BLaER1 treated with 17β-estradiol and CSF1 and Interleukin-3, amounts not matched to agents 10 nM and 100 nM (cell line): ENCODE results near the gene COX14.
A peak's percentile ranks its signal among the peaks of the same experiment; 100 is the strongest.

ENCODE experiments used
- H3K27ac ChIP-seq, 11 experiments: shearing (Covaris generic); formaldehyde crosslinking; 2 replicates each; pipeline ENCODE4 v1.8.1; 2022
- H3K27me3 ChIP-seq, 11 experiments: shearing (Covaris generic); formaldehyde crosslinking; 2 replicates each; pipeline ENCODE4 v1.8.1; 2022
- H3K36me3 ChIP-seq, 11 experiments: shearing (Covaris generic); formaldehyde crosslinking; 2 replicates each; pipeline ENCODE4 v1.8.1; 2022
- H3K4me1 ChIP-seq, 10 experiments: shearing (Covaris generic); formaldehyde crosslinking; 2 replicates each; pipeline ENCODE4 v1.8.1; 2022
- H3K4me2 ChIP-seq, 11 experiments: shearing (Covaris generic); formaldehyde crosslinking; 2 replicates each; pipeline ENCODE4 v1.8.1; 2022
- H3K4me3 ChIP-seq, 10 experiments: shearing (Covaris generic); formaldehyde crosslinking; 2 replicates each; pipeline ENCODE4 v1.8.1; 2022
- H3K9ac ChIP-seq, 11 experiments: shearing (Covaris generic); formaldehyde crosslinking; 2 replicates each; pipeline ENCODE4 v1.8.1; 2022
- H3K9me3 ChIP-seq, 11 experiments: shearing (Covaris generic); formaldehyde crosslinking; replicated peaks in 1 of 11; 2 replicates each; pipeline ENCODE4 v1.8.1; 2022
- H4K20me1 ChIP-seq, 11 experiments: shearing (Covaris generic); formaldehyde crosslinking; 2 replicates each; pipeline ENCODE4 v1.8.1; 2022
- Cebpa-rat ChIP-seq, 11 experiments: shearing (Covaris generic); IDR thresholded peaks; 2 replicates each; pipeline ENCODE4 v1.8.1; 2022

COX14 gene

DNA sequence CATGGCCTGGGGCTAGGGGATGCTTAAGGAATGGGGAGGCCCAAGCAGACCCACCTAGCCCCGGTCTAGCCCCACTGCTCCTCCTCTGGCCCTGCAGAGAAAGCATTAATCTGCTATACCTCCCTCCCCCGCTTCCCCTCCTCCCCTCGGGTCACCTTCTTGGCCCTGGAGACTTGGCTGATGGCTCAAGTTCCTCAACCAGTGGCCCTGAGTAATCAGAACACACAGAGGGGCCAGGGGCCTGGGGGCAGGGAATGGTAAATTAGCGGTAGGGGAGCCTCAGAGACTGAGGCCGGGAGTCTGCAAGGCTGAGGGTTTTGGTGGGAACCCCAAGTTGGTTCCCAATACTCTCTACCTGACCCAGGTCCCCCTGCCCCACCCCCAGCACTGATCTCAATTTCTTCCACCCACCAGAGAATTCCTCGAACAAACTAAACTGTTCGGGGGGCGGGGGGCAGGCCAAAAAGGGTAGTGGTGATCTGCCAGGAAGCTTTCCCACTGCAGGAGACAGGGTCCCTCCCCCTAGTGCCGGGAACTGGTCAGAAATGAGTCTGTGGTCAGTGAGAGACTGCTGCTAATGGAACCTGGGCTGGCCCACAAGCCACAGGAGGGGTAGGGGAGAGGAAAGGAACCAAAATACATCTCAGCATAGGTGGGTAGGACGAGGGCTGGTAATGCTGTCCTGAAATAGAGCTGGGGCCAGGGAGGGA lies 39.7 kb upstream of the COX14 start:
- peaks cover 4 to 28% (median 16%) of the 10 kb centered on the region in 10 experiments; a peak in 18 of 20 replicates for H3K4me1 ChIP-seq
- no peak overlapping the region; a peak in 1 of 22 replicates for H3K9ac ChIP-seq
- no peak overlapping the region for H3K27ac ChIP-seq
- H3K27me3 ChIP-seq = no peaks in the 10 kb centered on the region
- no peaks in the 10 kb centered on the region; a peak in 1 of 22 replicates for H4K20me1 ChIP-seq
- no peak overlapping the region for H3K4me2 ChIP-seq
- no peaks in the 10 kb centered on the region for H3K36me3 ChIP-seq
- no peaks in the 10 kb centered on the region for H3K9me3 ChIP-seq
- no peak for TF ChIP-seq Cebpa-rat (IDR thresholded peaks at IDR 0.05)
- no peak overlapping the region for H3K4me3 ChIP-seq

DNA sequence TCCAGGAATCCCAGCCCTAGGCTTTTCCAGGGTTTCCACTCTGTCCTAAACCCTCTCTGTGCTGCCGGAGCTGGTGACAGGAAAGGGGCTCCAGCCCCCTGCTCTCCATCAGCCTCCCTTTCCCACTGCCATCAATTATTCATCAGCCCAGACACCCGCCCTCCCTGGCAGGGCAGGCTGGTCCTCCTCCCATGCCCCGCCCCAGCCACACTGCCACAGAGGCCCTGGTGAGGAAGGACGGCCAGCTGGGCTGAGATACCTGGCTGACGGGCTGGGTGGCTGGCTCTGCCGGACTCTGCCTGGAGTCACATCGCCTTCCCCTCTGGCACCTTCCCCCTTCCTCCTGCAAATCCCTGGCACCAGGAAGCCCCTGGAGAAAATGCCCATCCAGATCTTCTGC lies 38.8 kb upstream of the COX14 start:
- Histone ChIP-seq H3K9me3 (no peaks in the 10 kb centered on the region), H3K4me2 (peak overlapping the region in 1 of 11 experiments; percentile 5; a peak in 1 of 22 replicates), H3K4me3 (no peak overlapping the region), H3K9ac (no peak overlapping the region; a peak in 1 of 22 replicates), H3K4me1 (peaks cover 9 to 35% (median 19%) of the 10 kb centered on the region in 10 experiments; a peak in 18 of 20 replicates), H4K20me1 (no peaks in the 10 kb centered on the region; a peak in 1 of 22 replicates), H3K36me3 (no peaks in the 10 kb centered on the region), H3K27ac (no peak overlapping the region), H3K27me3 (no peaks in the 10 kb centered on the region)
- no peak for TF ChIP-seq Cebpa-rat (IDR thresholded peaks at IDR 0.05)

DNA sequence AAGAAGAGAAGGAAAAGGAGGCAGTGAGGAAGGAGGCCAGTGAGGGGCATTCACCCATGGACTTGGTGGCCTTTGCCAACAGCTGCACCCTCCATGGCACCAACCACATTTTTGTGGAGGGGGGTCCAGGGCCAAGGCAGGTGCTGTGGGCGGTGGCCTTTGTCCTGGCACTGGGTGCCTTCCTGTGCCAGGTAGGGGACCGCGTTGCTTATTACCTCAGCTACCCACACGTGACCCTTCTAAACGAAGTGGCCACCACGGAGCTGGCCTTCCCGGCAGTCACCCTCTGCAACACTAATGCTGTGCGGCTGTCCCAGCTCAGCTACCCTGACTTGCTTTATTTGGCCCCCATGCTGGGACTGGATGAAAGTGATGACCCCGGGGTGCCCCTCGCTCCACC lies 38.3 kb upstream of the COX14 start:
- no peak for TF ChIP-seq Cebpa-rat (IDR thresholded peaks at IDR 0.05)
- H3K9me3 ChIP-seq = no peaks in the 10 kb centered on the region
- no peaks in the 10 kb centered on the region; a peak in 1 of 22 replicates for H4K20me1 ChIP-seq
- no peak overlapping the region for H3K27ac ChIP-seq
- H3K27me3 ChIP-seq = no peaks in the 10 kb centered on the region
- H3K4me1 ChIP-seq = peaks cover 9 to 35% (median 19%) of the 10 kb centered on the region in 10 experiments; a peak in 18 of 20 replicates
- H3K4me3 ChIP-seq = no peak overlapping the region
- peak overlapping the region in 1 of 11 experiments; percentile 5; a peak in 1 of 22 replicates for H3K4me2 ChIP-seq
- H3K36me3 ChIP-seq = no peaks in the 10 kb centered on the region
- no peak overlapping the region; a peak in 1 of 22 replicates for H3K9ac ChIP-seq

DNA sequence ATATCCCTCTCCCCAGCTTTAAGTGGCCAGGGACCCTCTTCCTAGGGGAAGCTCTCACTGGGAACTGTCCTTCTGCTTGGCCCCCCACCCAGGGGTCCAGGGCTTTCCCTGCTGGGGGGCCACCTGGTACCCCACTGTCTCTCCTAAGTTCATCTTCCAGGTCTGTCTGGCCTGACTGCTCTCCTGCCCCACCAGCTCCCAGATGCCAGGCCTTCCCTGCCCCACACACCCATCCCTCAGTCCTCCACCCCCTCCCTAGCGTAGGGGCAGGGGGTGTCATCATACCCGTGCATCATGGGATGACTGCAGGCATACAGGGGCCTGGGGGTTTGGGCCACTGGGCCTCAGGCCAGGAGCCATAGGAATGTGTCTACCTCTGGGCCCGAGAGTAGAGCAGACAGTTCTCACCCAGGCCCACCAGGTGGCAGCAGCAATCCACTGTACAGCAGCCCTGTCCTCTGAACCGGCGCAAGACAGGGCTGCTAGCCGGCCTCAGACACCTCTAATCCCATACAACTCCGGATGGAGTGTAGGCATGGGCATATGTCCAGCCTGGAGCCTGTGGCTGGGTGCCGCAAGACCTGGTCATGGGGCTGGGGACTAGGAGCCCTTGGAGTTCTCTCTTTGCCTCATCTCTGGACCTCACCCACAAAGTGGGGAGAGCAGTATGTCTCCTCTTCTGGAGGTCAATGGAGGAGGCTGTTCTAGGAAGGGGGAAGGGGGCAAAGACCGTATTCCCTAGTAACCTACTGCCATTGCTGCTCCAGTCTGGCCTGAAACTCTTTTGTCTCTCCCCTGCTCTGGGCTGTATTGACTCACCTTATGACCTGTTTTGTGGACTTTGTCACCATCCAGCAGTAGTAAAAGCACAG lies 36.9 kb upstream of the COX14 start:
- no peaks in the 10 kb centered on the region for H3K27me3 ChIP-seq
- no peaks in the 10 kb centered on the region for H3K9me3 ChIP-seq
- H3K9ac ChIP-seq = peak overlapping the region in 1 of 11 experiments; percentile 52; a peak in 1 of 22 replicates
- H3K36me3 ChIP-seq = no peaks in the 10 kb centered on the region
- H4K20me1 ChIP-seq = no peaks in the 10 kb centered on the region; a peak in 1 of 22 replicates
- peaks cover 7 to 34% (median 17%) of the 10 kb centered on the region in 10 experiments; a peak in 18 of 20 replicates for H3K4me1 ChIP-seq
- TF ChIP-seq Cebpa-rat (IDR thresholded peaks at IDR 0.05) = no peak
- no peak overlapping the region for H3K27ac ChIP-seq
- peak overlapping the region in 1 of 11 experiments; percentile 39; a peak in 2 of 22 replicates for H3K4me2 ChIP-seq
- no peak overlapping the region for H3K4me3 ChIP-seq

DNA sequence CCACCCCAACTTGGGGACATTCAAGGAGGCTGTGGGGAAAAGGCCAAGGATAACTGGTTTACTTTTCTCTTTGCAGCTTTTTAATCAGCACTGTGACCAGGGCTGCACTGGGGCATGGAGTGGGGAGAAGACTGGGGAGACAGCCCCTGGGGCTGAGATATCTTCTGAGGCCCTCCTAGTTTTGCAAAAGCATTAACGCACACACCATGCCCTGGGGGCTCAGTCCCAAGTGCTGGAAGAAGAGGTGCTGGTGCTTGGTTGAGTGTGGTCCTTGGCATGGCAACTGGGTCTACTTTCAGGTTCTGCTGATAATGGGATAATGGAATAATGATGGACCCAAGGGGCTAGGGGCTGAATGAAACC lies 36.2 kb upstream of the COX14 start:
- Histone ChIP-seq H3K4me1 (peaks cover 3 to 28% (median 15%) of the 10 kb centered on the region in 10 experiments; a peak in 18 of 20 replicates), H3K4me2 (no peak overlapping the region), H3K27ac (no peak overlapping the region), H4K20me1 (no peaks in the 10 kb centered on the region; a peak in 1 of 22 replicates), H3K36me3 (no peaks in the 10 kb centered on the region), H3K9me3 (no peaks in the 10 kb centered on the region), H3K9ac (no peak overlapping the region), H3K4me3 (no peak overlapping the region), H3K27me3 (no peaks in the 10 kb centered on the region)
- no peak for TF ChIP-seq Cebpa-rat (IDR thresholded peaks at IDR 0.05)

DNA sequence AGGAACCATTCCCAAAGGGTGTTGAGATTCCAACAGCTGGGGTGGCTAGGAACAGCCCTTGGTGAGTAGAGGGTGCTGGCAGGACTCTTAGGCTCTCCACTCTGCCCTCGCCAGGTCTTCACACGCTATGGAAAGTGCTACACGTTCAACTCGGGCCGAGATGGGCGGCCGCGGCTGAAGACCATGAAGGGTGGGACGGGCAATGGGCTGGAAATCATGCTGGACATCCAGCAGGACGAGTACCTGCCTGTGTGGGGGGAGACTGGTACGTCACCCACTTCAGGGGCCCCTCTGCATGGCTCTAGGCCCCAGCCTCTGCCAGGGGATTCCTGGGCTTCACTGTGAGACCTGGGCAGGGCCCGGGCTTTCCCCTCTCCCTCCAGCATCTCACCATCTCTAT lies 34.9 kb upstream of the COX14 start:
- no peaks in the 10 kb centered on the region for H3K36me3 ChIP-seq
- no peaks in the 10 kb centered on the region; a peak in 1 of 22 replicates for H4K20me1 ChIP-seq
- H3K27me3 ChIP-seq = no peaks in the 10 kb centered on the region
- peak overlapping the region in 3 of 11 experiments; percentile 30 to 44 (median 42); a peak in 3 of 22 replicates for H3K9ac ChIP-seq
- no peak overlapping the region for H3K27ac ChIP-seq
- H3K9me3 ChIP-seq = no peaks in the 10 kb centered on the region
- peaks cover 0 to 27% (median 12%) of the 10 kb centered on the region in 10 experiments; a peak in 16 of 20 replicates for H3K4me1 ChIP-seq
- no peak overlapping the region for H3K4me3 ChIP-seq
- H3K4me2 ChIP-seq = peak overlapping the region in 8 of 11 experiments; percentile 19 to 73 (median 56); a peak in 15 of 22 replicates
- no peak for TF ChIP-seq Cebpa-rat (IDR thresholded peaks at IDR 0.05)

DNA sequence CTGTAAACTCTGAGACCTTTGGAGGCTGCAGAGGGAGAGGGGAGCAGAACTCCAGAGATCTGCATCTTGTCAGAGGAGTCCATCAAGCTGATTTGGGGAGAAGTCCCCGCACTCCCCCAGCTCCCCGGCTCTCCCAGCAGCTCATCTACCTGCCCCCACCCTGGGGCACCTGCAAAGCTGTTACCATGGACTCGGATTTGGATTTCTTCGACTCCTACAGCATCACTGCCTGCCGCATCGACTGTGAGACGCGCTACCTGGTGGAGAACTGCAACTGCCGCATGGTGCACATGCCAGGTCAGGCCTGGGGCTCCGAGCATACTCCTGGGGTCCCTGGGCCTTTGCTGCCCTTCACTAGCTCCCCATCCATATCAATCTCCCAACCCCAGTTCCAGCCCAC lies 33.8 kb upstream of the COX14 start:
- no peak overlapping the region for H3K4me2 ChIP-seq
- H3K27me3 ChIP-seq = no peaks in the 10 kb centered on the region
- no peaks in the 10 kb centered on the region; a peak in 1 of 22 replicates for H4K20me1 ChIP-seq
- no peak for TF ChIP-seq Cebpa-rat (IDR thresholded peaks at IDR 0.05)
- no peaks in the 10 kb centered on the region for H3K36me3 ChIP-seq
- no peak overlapping the region for H3K9ac ChIP-seq
- H3K27ac ChIP-seq = no peak overlapping the region
- H3K4me1 ChIP-seq = peaks cover 0 to 32% (median 14%) of the 10 kb centered on the region in 10 experiments; a peak in 15 of 20 replicates
- H3K9me3 ChIP-seq = no peaks in the 10 kb centered on the region
- H3K4me3 ChIP-seq = no peak overlapping the region

DNA sequence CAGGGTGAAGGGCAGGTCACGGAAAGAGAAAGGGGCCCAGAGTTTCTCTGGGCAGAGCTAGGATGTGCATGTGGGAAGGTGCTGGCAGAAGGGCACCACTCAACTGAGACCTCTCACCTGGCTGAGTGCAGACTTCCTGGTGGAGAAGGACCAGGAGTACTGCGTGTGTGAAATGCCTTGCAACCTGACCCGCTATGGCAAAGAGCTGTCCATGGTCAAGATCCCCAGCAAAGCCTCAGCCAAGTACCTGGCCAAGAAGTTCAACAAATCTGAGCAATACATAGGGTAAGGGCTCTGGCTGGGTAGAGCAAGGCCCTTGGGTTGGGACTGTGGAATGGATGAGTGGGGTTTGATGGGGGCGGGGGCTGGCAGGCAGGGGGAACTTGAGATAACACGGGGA lies 32.3 kb upstream of the COX14 start:
- no peak overlapping the region for H3K27ac ChIP-seq
- H3K9ac ChIP-seq = no peak overlapping the region
- H3K27me3 ChIP-seq = no peaks in the 10 kb centered on the region
- no peaks in the 10 kb centered on the region for H4K20me1 ChIP-seq
- H3K4me1 ChIP-seq = peaks cover 7 to 40% (median 27%) of the 10 kb centered on the region in 10 experiments; a peak in 18 of 20 replicates
- H3K4me3 ChIP-seq = no peak overlapping the region
- H3K4me2 ChIP-seq = no peak overlapping the region
- TF ChIP-seq Cebpa-rat (IDR thresholded peaks at IDR 0.05) = no peak
- H3K36me3 ChIP-seq = no peaks in the 10 kb centered on the region
- no peaks in the 10 kb centered on the region for H3K9me3 ChIP-seq
